ENCODE measurements around the gene THAP3. TPM values are rescaled to one million over a fixed set of nuclear protein-coding genes. Genes with fewer than 3 reads are reported as not detected.

Gene THAP3
- total and polyA plus RNA-seq, 7 donors, result 8.9 to 40.1 (median 18.8) TPM

GRCh38 chr1:6603238-6603914, 21.3 kb upstream of the THAP3 start:
- H3K27me3 ChIP-seq (ENCODE audit: insufficient read depth in 3 of 3, low read length in 2 of 3), result no peaks in the 10 kb centered on the region
- H3K9me3 ChIP-seq, result no peaks in the 10 kb centered on the region
- peak; percentile 76 to 87 for DNase-seq
- 0 to 1% (median 1%) methylated on average over 36 of the region's 36 CpGs for WGBS, 3 donors
- peak; percentile 18 to 53 (median 44) for ATAC-seq
- peak overlapping the region; percentile 98 for H3K27ac ChIP-seq
- peak overlapping the region; percentile 87 for H3K4me3 ChIP-seq
- intact Hi-C loops (cut with DNase I), result no loop called here
- TF ChIP-seq, protein P1, sequence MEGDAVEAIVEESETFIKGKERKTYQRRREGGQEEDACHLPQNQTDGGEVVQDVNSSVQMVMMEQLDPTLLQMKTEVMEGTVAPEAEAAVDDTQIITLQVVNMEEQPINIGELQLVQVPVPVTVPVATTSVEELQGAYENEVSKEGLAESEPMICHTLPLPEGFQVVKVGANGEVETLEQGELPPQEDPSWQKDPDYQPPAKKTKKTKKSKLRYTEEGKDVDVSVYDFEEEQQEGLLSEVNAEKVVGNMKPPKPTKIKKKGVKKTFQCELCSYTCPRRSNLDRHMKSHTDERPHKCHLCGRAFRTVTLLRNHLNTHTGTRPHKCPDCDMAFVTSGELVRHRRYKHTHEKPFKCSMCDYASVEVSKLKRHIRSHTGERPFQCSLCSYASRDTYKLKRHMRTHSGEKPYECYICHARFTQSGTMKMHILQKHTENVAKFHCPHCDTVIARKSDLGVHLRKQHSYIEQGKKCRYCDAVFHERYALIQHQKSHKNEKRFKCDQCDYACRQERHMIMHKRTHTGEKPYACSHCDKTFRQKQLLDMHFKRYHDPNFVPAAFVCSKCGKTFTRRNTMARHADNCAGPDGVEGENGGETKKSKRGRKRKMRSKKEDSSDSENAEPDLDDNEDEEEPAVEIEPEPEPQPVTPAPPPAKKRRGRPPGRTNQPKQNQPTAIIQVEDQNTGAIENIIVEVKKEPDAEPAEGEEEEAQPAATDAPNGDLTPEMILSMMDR (IDR thresholded peaks at IDR 0.05), result no peak
- H3K36me3 ChIP-seq (ENCODE audit: insufficient read depth in 1 of 2, low read depth in 1 of 2), result peaks cover 0 to 7% of the 10 kb centered on the region in 2 donors
- peaks cover 43% of the 10 kb centered on the region for H3K4me1 ChIP-seq

GRCh38 chr1:6603915-6604558, 20.6 kb upstream of the THAP3 start:
- peak; percentile 14 to 23 (median 19) for ATAC-seq
- intact Hi-C loops (cut with DNase I), result no loop called here
- peak overlapping the region; percentile 98 for H3K27ac ChIP-seq
- TF ChIP-seq, protein P1 (IDR thresholded peaks at IDR 0.05), result peak; percentile 8
- 2 to 7% (median 5%) methylated on average over 19 of the region's 19 CpGs for WGBS, 3 donors
- H3K36me3 ChIP-seq (ENCODE audit: insufficient read depth in 1 of 2, low read depth in 1 of 2), result peaks cover 0 to under 1% of the 10 kb centered on the region in 2 donors
- no peaks in the 10 kb centered on the region for H3K9me3 ChIP-seq
- no peaks in the 10 kb centered on the region for H3K27me3 ChIP-seq (ENCODE audit: insufficient read depth in 3 of 3, low read length in 2 of 3)
- peak; percentile 82 to 89 for DNase-seq
- peaks cover 38% of the 10 kb centered on the region for H3K4me1 ChIP-seq
- peak overlapping the region; percentile 87 for H3K4me3 ChIP-seq

DNA sequence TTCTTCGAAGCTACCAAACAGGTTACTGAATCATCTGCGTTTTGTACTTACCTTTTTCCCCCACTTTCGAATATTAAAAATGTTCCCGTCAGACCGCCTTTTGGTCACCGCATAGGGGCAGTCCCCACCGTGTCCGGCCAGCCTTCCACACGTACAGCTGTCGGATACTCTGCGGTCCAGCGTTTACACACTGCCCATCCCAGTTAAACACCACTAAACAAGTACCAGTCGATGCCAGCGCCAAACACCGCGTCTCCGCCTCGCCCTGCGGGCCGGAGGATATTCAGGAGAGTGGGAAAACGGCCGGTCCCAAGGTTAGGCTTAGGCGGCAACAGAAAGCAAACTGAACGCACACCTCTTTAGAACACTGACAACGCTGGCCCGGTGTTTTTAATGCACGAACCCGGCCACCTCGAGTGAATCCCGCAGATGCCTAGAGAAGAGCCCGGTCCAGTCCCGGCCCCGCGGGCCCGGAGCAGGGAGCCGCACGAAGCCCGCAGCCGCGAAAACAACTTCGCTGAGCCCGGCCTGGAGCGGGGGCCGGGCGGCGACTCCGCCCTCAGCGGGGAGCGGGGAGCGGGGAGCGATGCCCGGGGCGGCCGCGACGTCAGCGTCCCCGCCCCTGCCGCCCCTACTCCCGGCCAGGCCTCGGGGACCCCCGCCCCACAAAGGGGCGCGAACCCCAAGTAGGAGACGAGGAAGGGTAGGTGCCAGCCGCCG, 11.9 kb upstream of the THAP3 start:
- H3K4me3 ChIP-seq, result peak overlapping the region; percentile 82
- 0 to 1% (median 0%) methylated on average over 44 to 67 of the region's 67 CpGs for WGBS, 3 donors
- H3K9me3 ChIP-seq, result no peaks in the 10 kb centered on the region
- peaks cover 29% of the 10 kb centered on the region for H3K4me1 ChIP-seq
- H3K27ac ChIP-seq, result peak overlapping the region; percentile 98
- DNase-seq (peak; percentile 61 to 82), ATAC-seq (peak; percentile 57 to 68 (median 63))
- peaks cover 0 to 12% of the 10 kb centered on the region in 2 donors for H3K36me3 ChIP-seq (ENCODE audit: insufficient read depth in 1 of 2, low read depth in 1 of 2)
- H3K27me3 ChIP-seq (ENCODE audit: insufficient read depth in 3 of 3, low read length in 2 of 3), result no peaks in the 10 kb centered on the region
- TF ChIP-seq, protein P1 (IDR thresholded peaks at IDR 0.05), result no peak
- intact Hi-C loops (cut with DNase I), result loop anchor here in 1 of 2 donors (1.0 kb wide), 1 partner anchor 10 kb away; the partner anchor contains the start of gene KLHL21

DNA sequence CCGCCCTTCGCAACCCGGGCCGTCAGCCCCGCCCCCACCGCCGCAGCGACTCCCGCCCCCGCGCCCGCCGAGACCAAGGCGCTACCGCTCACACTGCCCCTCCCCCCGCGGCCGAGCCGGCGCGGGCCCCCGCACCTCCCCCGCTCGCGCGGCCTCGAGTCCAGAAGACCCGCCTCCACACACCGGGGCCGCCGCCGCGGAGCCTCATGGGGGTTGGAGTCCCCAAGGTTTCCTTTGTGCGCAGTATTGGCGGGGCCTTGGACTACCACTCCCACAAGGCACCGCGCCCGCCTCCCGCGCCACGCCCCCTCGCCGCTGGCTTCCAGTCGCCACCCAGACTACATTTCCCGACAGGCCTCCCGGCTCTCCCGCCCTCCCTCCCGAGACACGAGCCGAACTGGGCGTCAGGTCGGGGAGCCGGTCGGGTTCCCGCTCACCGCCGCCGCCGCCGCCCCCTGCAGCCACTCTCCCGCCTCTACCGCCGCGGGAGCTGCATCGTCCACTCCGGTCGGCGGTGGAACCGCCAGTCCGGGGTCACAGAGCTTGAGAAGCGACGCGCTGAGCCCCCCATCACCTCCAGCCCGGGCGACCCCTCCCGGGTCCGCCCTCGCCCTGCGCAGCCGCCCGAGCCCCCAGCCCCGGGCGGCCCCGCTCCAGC, 11.2 kb upstream of the THAP3 start, which contains the start of gene PHF13:
Gene PHF13, plus strand, starts transcription at position 371 of the 658 bp plus-strand sequence. CDS start 336 bp downstream, outside the sequence.
- H3K27me3 ChIP-seq (ENCODE audit: insufficient read depth in 3 of 3, low read length in 2 of 3), result no peaks in the 10 kb centered on the region
- intact Hi-C loops (cut with DNase I), result loop anchor here in 1 of 2 donors (1.0 kb wide), 1 partner anchor 11 kb away; the partner anchor contains the start of gene KLHL21
- ATAC-seq (peak; percentile 91 to 98 (median 92)), DNase-seq (peak; percentile 100)
- H3K27ac ChIP-seq, result peak within 1 kb of the TSS; percentile 98
- WGBS, 3 donors, result 0 to 1% (median 0%) methylated on average over 21 to 84 of the region's 84 CpGs
- H3K4me3 ChIP-seq, result peak within 1 kb of the TSS; percentile 82
- peaks cover 23% of the 10 kb centered on the region for H3K4me1 ChIP-seq
- TF ChIP-seq, protein P1 (IDR thresholded peaks at IDR 0.05), result no peak
- H3K9me3 ChIP-seq, result no peaks in the 10 kb centered on the region
- peaks cover 0 to 18% of the 10 kb centered on the region in 2 donors for H3K36me3 ChIP-seq (ENCODE audit: insufficient read depth in 1 of 2, low read depth in 1 of 2)

Measured in psoas muscle (tissue), 8 donors.